Sigmoid colon (tissue), 4 donors: Measurements from ENCODE around the gene RANBP9.

ENCODE experiments used
- EP300 ChIP-seq, 4 donors: sonication (generic); formaldehyde crosslinking; IDR thresholded peaks; one replicate each; pipeline ENCODE4 v1.6.1; 2017; ENCODE audit warnings: antibody characterized with exemption in 4 of 4
- POLR2A ChIP-seq, 2 donors: fragments of 450-650 bp; IDR thresholded peaks; one replicate each; pipeline ENCODE4 v1.6.1; 2016; ENCODE audit warnings: antibody characterized with exemption in 2 of 2, mild to moderate bottlenecking in 2 of 2, moderate library complexity in 2 of 2
- TF ChIP-seq, protein P1 (sequence below), 4 experiments: fragments of 450-650 bp in 3 of 4; fragments of 200-600 bp in 1 of 4; IDR thresholded peaks; one replicate each; pipeline ENCODE4 v1.5.1; 2016 to 2019; ENCODE audit warnings: antibody characterized with exemption in 4 of 4, mild to moderate bottlenecking in 3 of 4, moderate library complexity in 2 of 4

- TF ChIP-seq EP300 (IDR thresholded peaks at IDR 0.05) (no peak), POLR2A (IDR thresholded peaks at IDR 0.05) (no peak)
- TF ChIP-seq, protein P1, sequence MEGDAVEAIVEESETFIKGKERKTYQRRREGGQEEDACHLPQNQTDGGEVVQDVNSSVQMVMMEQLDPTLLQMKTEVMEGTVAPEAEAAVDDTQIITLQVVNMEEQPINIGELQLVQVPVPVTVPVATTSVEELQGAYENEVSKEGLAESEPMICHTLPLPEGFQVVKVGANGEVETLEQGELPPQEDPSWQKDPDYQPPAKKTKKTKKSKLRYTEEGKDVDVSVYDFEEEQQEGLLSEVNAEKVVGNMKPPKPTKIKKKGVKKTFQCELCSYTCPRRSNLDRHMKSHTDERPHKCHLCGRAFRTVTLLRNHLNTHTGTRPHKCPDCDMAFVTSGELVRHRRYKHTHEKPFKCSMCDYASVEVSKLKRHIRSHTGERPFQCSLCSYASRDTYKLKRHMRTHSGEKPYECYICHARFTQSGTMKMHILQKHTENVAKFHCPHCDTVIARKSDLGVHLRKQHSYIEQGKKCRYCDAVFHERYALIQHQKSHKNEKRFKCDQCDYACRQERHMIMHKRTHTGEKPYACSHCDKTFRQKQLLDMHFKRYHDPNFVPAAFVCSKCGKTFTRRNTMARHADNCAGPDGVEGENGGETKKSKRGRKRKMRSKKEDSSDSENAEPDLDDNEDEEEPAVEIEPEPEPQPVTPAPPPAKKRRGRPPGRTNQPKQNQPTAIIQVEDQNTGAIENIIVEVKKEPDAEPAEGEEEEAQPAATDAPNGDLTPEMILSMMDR (IDR thresholded peaks at IDR 0.05) = no peak
Measured at GRCh38 chr6:13710552-13711323, 897 bp downstream of the RANBP9 start.
